Central memory CD8-positive, alpha-beta T cell (primary cell): ENCODE measurements around the gene LPP.

Experiments
- ATAC-seq: fragments of 150-1000 bp; cut with Tn5 transposase; replicated peaks from 2 replicates; pipeline ENCODE4 v1.10.0; 2022; ENCODE audit warnings: mild to moderate bottlenecking, moderate FRiP score, moderate number of reproducible peaks; ENCODE audit not compliant: poor library complexity, severe bottlenecking; ENCODE audit errors: extremely low read depth
- DNase-seq, 2 donors: peaks; one replicate each; pipeline ENCODE4 v3.0.0; 2021; ENCODE audit warnings: low spot score in 2 of 2
- H3K27ac Mint-ChIP-seq: one replicate; pipeline ENCODE4 v1.8.0; 2022; ENCODE audit warnings: low read depth, mild to moderate bottlenecking, moderate library complexity, mixed read lengths
- H3K27me3 Mint-ChIP-seq: one replicate; pipeline ENCODE4 v1.8.0; 2022; ENCODE audit warnings: mixed read lengths
- H3K36me3 Mint-ChIP-seq: one replicate; pipeline ENCODE4 v1.8.0; 2022; ENCODE audit warnings: mild to moderate bottlenecking, moderate library complexity, mixed read lengths; ENCODE audit not compliant: insufficient read depth
- H3K4me1 Mint-ChIP-seq: one replicate; pipeline ENCODE4 v1.8.0; 2022; ENCODE audit warnings: mixed read lengths
- H3K4me3 Mint-ChIP-seq: one replicate; pipeline ENCODE4 v1.8.0; 2022; ENCODE audit warnings: mild to moderate bottlenecking, moderate library complexity, mixed read lengths
- H3K9me3 Mint-ChIP-seq: one replicate; pipeline ENCODE4 v1.8.0; 2022; ENCODE audit warnings: mixed read lengths

LPP gene

GRCh38 chr3:188148318-188148717, 5.6 kb upstream of the LPP start:
- no peak overlapping the region for H3K4me3 Mint-ChIP-seq
- no peak overlapping the region for H3K27ac Mint-ChIP-seq

GRCh38 chr3:188149587-188149986, 4.4 kb upstream of the LPP start:
- Mint-ChIP-seq H3K36me3 (peaks cover 6% of the 10 kb centered on the region), H3K4me1 (peaks cover 29% of the 10 kb centered on the region), H3K4me3 (no peak overlapping the region), H3K27ac (no peak overlapping the region), H3K27me3 (no peaks in the 10 kb centered on the region), H3K9me3 (no peaks in the 10 kb centered on the region)
- no peak for ATAC-seq
- DNase-seq, result no peak

More at GRCh38 chr3:188148318-188148717, 5.6 kb upstream of the LPP start:
- DNase-seq, result no peak
- H3K9me3 Mint-ChIP-seq, result no peaks in the 10 kb centered on the region
- ATAC-seq, result no peak
- no peaks in the 10 kb centered on the region for H3K27me3 Mint-ChIP-seq
- peaks cover 23% of the 10 kb centered on the region for H3K4me1 Mint-ChIP-seq
- H3K36me3 Mint-ChIP-seq, result peaks cover 5% of the 10 kb centered on the region

- ATAC-seq, result no peak
- no peaks in the 10 kb centered on the region for H3K9me3 Mint-ChIP-seq
- no peak overlapping the region for H3K4me3 Mint-ChIP-seq
- no peaks in the 10 kb centered on the region for H3K27me3 Mint-ChIP-seq
- no peak for DNase-seq
- peaks cover 41% of the 10 kb centered on the region for H3K4me1 Mint-ChIP-seq
- H3K27ac Mint-ChIP-seq, result no peak overlapping the region
- peaks cover 6% of the 10 kb centered on the region for H3K36me3 Mint-ChIP-seq
Measured at GRCh38 chr3:188150982-188151381, 3.0 kb upstream of the LPP start.

GRCh38 chr3:188151438-188151837, 2.5 kb upstream of the LPP start:
- H3K4me3 Mint-ChIP-seq, result no peak overlapping the region
- H3K4me1 Mint-ChIP-seq, result peaks cover 46% of the 10 kb centered on the region
- no peaks in the 10 kb centered on the region for H3K9me3 Mint-ChIP-seq
- H3K36me3 Mint-ChIP-seq, result peaks cover 6% of the 10 kb centered on the region
- no peak overlapping the region for H3K27ac Mint-ChIP-seq
- ATAC-seq (no peak), DNase-seq (no peak)
- H3K27me3 Mint-ChIP-seq, result no peaks in the 10 kb centered on the region

- Mint-ChIP-seq H3K4me1 (peaks cover 54% of the 10 kb centered on the region), H3K27ac (peak overlapping the region; percentile 95), H3K27me3 (no peaks in the 10 kb centered on the region), H3K9me3 (no peaks in the 10 kb centered on the region), H3K36me3 (peaks cover 6% of the 10 kb centered on the region), H3K4me3 (peak overlapping the region; percentile 87)
- no peak for DNase-seq
- no peak for ATAC-seq
Measured at GRCh38 chr3:188152660-188153436, 1.1 kb upstream of the LPP start.

- peaks cover 53% of the 10 kb centered on the region for H3K4me1 Mint-ChIP-seq
- H3K27ac Mint-ChIP-seq, result peak overlapping the region; percentile 95
- ATAC-seq (peak; percentile 8), DNase-seq (no peak)
- peak overlapping the region; percentile 87 for H3K4me3 Mint-ChIP-seq
- no peaks in the 10 kb centered on the region for H3K9me3 Mint-ChIP-seq
- no peaks in the 10 kb centered on the region for H3K27me3 Mint-ChIP-seq
- H3K36me3 Mint-ChIP-seq, result peaks cover 3% of the 10 kb centered on the region
Measured at GRCh38 chr3:188153437-188154013, 432 bp upstream of the LPP start.

- ATAC-seq (no peak), DNase-seq (no peak)
- peak overlapping the region; percentile 87 for H3K4me3 Mint-ChIP-seq
- peaks cover 5% of the 10 kb centered on the region for H3K36me3 Mint-ChIP-seq
- peaks cover 57% of the 10 kb centered on the region for H3K4me1 Mint-ChIP-seq
- H3K27ac Mint-ChIP-seq, result peak overlapping the region; percentile 88
- no peaks in the 10 kb centered on the region for H3K27me3 Mint-ChIP-seq
- H3K9me3 Mint-ChIP-seq, result no peaks in the 10 kb centered on the region
Measured at GRCh38 chr3:188154809-188155574, 1.0 kb downstream of the LPP start.

- ATAC-seq, result no peak
- peaks cover 5% of the 10 kb centered on the region for H3K36me3 Mint-ChIP-seq
- peak overlapping the region; percentile 87 for H3K4me3 Mint-ChIP-seq
- peak overlapping the region; percentile 17 for H3K27ac Mint-ChIP-seq
- peaks cover 66% of the 10 kb centered on the region for H3K4me1 Mint-ChIP-seq
- no peak for DNase-seq
- H3K9me3 Mint-ChIP-seq, result no peaks in the 10 kb centered on the region
- H3K27me3 Mint-ChIP-seq, result no peaks in the 10 kb centered on the region
Measured at GRCh38 chr3:188156056-188156455, 2.1 kb downstream of the LPP start.

GRCh38 chr3:188157407-188157806, 3.5 kb downstream of the LPP start:
- ATAC-seq, result no peak
- H3K27me3 Mint-ChIP-seq, result no peaks in the 10 kb centered on the region
- no peak overlapping the region for H3K4me3 Mint-ChIP-seq
- no peak for DNase-seq
- no peaks in the 10 kb centered on the region for H3K9me3 Mint-ChIP-seq
- H3K36me3 Mint-ChIP-seq, result peaks cover 5% of the 10 kb centered on the region
- no peak overlapping the region for H3K27ac Mint-ChIP-seq
- peaks cover 68% of the 10 kb centered on the region for H3K4me1 Mint-ChIP-seq

GRCh38 chr3:188157971-188158370, 4.0 kb downstream of the LPP start:
- no peak overlapping the region for H3K27ac Mint-ChIP-seq
- peaks cover 5% of the 10 kb centered on the region for H3K36me3 Mint-ChIP-seq

GRCh38 chr3:188158731-188159310, 4.9 kb downstream of the LPP start:
- Mint-ChIP-seq H3K4me1 (peaks cover 68% of the 10 kb centered on the region), H3K4me3 (no peak overlapping the region), H3K9me3 (no peaks in the 10 kb centered on the region), H3K27ac (no peak overlapping the region), H3K36me3 (peaks cover 3% of the 10 kb centered on the region), H3K27me3 (no peaks in the 10 kb centered on the region)
- ATAC-seq, result no peak
- DNase-seq, result no peak

More at GRCh38 chr3:188157971-188158370, 4.0 kb downstream of the LPP start:
- no peak for ATAC-seq
- Mint-ChIP-seq H3K4me3 (no peak overlapping the region), H3K9me3 (no peaks in the 10 kb centered on the region), H3K27me3 (no peaks in the 10 kb centered on the region), H3K4me1 (peaks cover 66% of the 10 kb centered on the region)
- DNase-seq, result no peak

- peak overlapping the region; percentile 4 for H3K27ac Mint-ChIP-seq
Measured at GRCh38 chr3:188160751-188161150, 6.8 kb downstream of the LPP start.

More at GRCh38 chr3:188160751-188161150, 6.8 kb downstream of the LPP start:
- peaks cover 75% of the 10 kb centered on the region for H3K4me1 Mint-ChIP-seq
- no peak overlapping the region for H3K4me3 Mint-ChIP-seq
- no peaks in the 10 kb centered on the region for H3K9me3 Mint-ChIP-seq
- no peak for DNase-seq
- H3K36me3 Mint-ChIP-seq, result peaks cover 3% of the 10 kb centered on the region
- ATAC-seq, result no peak
- no peaks in the 10 kb centered on the region for H3K27me3 Mint-ChIP-seq
